Stimulated activated CD8-positive, alpha-beta memory T cell treated with anti-CD3 and anti-CD28 coated beads, Interleukin-2, amount 100 ng/mL, for 48 hours (primary cell): ENCODE results near the gene ZBTB16.

Source experiments
- DNase-seq, 2 donors: peaks; one replicate each; pipeline ENCODE4 v3.0.0-alpha.2; 2020; ENCODE audit warnings: low read depth in 2 of 2

ZBTB16 gene

GRCh38 chr11:114213622-114214021 lies 154.1 kb downstream of the ZBTB16 start:
- no peak for DNase-seq

- DNase-seq: no peak
Observed at GRCh38 chr11:114215428-114215827, 155.9 kb downstream of the ZBTB16 start.

- DNase-seq: no peak
Observed at GRCh38 chr11:114215871-114216795, 156.6 kb downstream of the ZBTB16 start.

- no peak for DNase-seq
Observed at GRCh38 chr11:114216796-114217180, 157.3 kb downstream of the ZBTB16 start.

GRCh38 chr11:114218508-114218907 lies 159.0 kb downstream of the ZBTB16 start:
- DNase-seq: no peak

GRCh38 chr11:114219559-114220349 lies 160.2 kb downstream of the ZBTB16 start:
- no peak for DNase-seq

GRCh38 chr11:114221037-114221436 lies 161.5 kb downstream of the ZBTB16 start:
- DNase-seq: no peak

- no peak for DNase-seq
Observed at GRCh38 chr11:114225661-114226060, 166.2 kb downstream of the ZBTB16 start.

GRCh38 chr11:114226356-114226755 lies 166.8 kb downstream of the ZBTB16 start:
- no peak for DNase-seq

- DNase-seq: no peak
Observed at GRCh38 chr11:114228435-114229411, 169.2 kb downstream of the ZBTB16 start.

- DNase-seq: no peak
Observed at GRCh38 chr11:114230031-114230704, 170.7 kb downstream of the ZBTB16 start.

- DNase-seq: no peak
Observed at GRCh38 chr11:114232400-114233059, 173.0 kb downstream of the ZBTB16 start.

- DNase-seq: no peak
Observed at GRCh38 chr11:114233755-114234154, 174.2 kb downstream of the ZBTB16 start.

- DNase-seq: no peak
Observed at GRCh38 chr11:114236829-114237228, 177.3 kb downstream of the ZBTB16 start.

- no peak for DNase-seq
Observed at GRCh38 chr11:114237321-114238280, 178.1 kb downstream of the ZBTB16 start.

- DNase-seq: no peak
Observed at GRCh38 chr11:114239753-114240161, 180.2 kb downstream of the ZBTB16 start.

GRCh38 chr11:114242032-114242431 lies 182.5 kb downstream of the ZBTB16 start:
- DNase-seq: no peak

- no peak for DNase-seq
Observed at GRCh38 chr11:114243461-114244372, 184.2 kb downstream of the ZBTB16 start.
